GM12873 (cell line): ENCODE results near the gene QPCT.

ENCODE experiments used
- CTCF ChIP-seq: IDR thresholded peaks from 2 replicates; pipeline ENCODE4 v1.5.1; 2012; ENCODE audit warnings: low read depth, mild to moderate bottlenecking, moderate library complexity, low read length, control low read depth; ENCODE audit not compliant: insufficient read depth; ENCODE audit errors: missing control alignments

The QPCT gene

GRCh38 chr2:37389395-37389794, 45.0 kb downstream of the QPCT start:
- TF ChIP-seq CTCF, result peak; percentile 7

- peak; percentile 4 for TF ChIP-seq CTCF
These were observed 45.7 kb downstream of the QPCT start for GRCh38 chr2:37389989-37390765.

- TF ChIP-seq CTCF, result no peak
These were observed 46.3 kb downstream of the QPCT start for GRCh38 chr2:37390777-37391176.

GRCh38 chr2:37391711-37392110, 47.3 kb downstream of the QPCT start:
- TF ChIP-seq CTCF, result no peak

GRCh38 chr2:37392428-37392827, 48.0 kb downstream of the QPCT start:
- TF ChIP-seq CTCF, result no peak

GRCh38 chr2:37394263-37394662, 49.8 kb downstream of the QPCT start:
- TF ChIP-seq CTCF, result no peak

- TF ChIP-seq CTCF, result no peak
These were observed 50.5 kb downstream of the QPCT start for GRCh38 chr2:37394796-37395555.
